Glutamatergic neuron (in vitro differentiated cells): ENCODE measurements around the gene CACNG5. TPM values are rescaled to one million over a fixed set of nuclear protein-coding genes. Genes with fewer than 3 reads are reported as not detected.

Source experiments
- DNase-seq: peaks from one replicate; pipeline ENCODE4 v3.0.0; 2022
- H3K27ac Mint-ChIP-seq: one replicate; pipeline ENCODE4 v1.8.0; 2020; ENCODE audit warnings: mild to moderate bottlenecking, mixed read lengths, inconsistent platforms; ENCODE audit not compliant: unreplicated experiment
- H3K27me3 Mint-ChIP-seq: one replicate; pipeline ENCODE4 v1.8.0; 2020; ENCODE audit warnings: mild to moderate bottlenecking, moderate library complexity, mixed read lengths, inconsistent platforms; ENCODE audit not compliant: unreplicated experiment
- H3K36me3 Mint-ChIP-seq: one replicate; pipeline ENCODE4 v1.8.0; 2020; ENCODE audit warnings: mild to moderate bottlenecking, mixed read lengths, inconsistent platforms; ENCODE audit not compliant: unreplicated experiment
- H3K4me1 Mint-ChIP-seq: one replicate; pipeline ENCODE4 v1.8.0; 2020; ENCODE audit warnings: mild to moderate bottlenecking, low read depth, mixed read lengths, inconsistent platforms; ENCODE audit not compliant: unreplicated experiment
- H3K4me3 Mint-ChIP-seq: one replicate; pipeline ENCODE4 v1.8.0; 2020; ENCODE audit warnings: mild to moderate bottlenecking, mixed read lengths, inconsistent platforms; ENCODE audit not compliant: unreplicated experiment
- H3K9me3 Mint-ChIP-seq: one replicate; pipeline ENCODE4 v1.8.0; 2020; ENCODE audit warnings: mild to moderate bottlenecking, moderate library complexity, mixed read lengths, inconsistent platforms; ENCODE audit not compliant: unreplicated experiment
- microRNA-seq: library from miRNA; unstranded; fragments of <30 nt; microRNA quantifications from one replicate; pipeline ENCODE4, GENCODE V29; 2020; ENCODE audit not compliant: unreplicated experiment
- total RNA-seq: library from RNA; stranded (reverse); fragmentation: NEBNext Ultra II Directional; extraction: Animal tissue kit (Norgen Biotek cat#: 25700); gene quantifications from one replicate; pipeline ENCODE4 v1.2.1, GENCODE V29; 2021; ENCODE audit not compliant: unreplicated experiment
- TF ChIP-seq, protein P1 (sequence below): fragments of 200-600 bp; sonication (generic); IDR thresholded peaks from one replicate; pipeline ENCODE4 v1.5.0; 2021; ENCODE audit not compliant: partially characterized antibody, unreplicated experiment

Gene CACNG5
- total RNA-seq, 1 donor from 2014 or later: 45.1 TPM

DNA sequence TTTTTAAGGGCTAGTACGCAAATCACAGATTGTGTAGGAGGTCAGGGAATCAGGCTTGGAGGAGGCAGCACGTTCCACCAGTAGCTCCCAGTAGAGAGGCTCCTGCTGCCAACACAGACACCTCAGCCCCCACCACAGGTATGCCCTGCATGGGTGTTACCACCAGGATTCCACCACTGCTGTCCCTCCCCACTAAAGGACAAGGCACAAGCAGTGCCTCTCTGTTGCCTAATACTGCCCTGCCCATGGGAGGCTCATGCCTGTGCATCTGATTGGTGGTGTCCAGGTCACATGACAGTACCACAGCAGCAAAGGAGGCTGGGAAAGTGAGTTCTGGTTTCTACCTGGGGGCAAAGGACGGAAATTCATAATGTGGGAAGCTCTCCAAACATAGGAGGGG lies 96.0 kb downstream of the CACNG5 start:
- Mint-ChIP-seq H3K4me3 (no peak overlapping the region), H3K27ac (no peak overlapping the region)
- TF ChIP-seq, protein P1, sequence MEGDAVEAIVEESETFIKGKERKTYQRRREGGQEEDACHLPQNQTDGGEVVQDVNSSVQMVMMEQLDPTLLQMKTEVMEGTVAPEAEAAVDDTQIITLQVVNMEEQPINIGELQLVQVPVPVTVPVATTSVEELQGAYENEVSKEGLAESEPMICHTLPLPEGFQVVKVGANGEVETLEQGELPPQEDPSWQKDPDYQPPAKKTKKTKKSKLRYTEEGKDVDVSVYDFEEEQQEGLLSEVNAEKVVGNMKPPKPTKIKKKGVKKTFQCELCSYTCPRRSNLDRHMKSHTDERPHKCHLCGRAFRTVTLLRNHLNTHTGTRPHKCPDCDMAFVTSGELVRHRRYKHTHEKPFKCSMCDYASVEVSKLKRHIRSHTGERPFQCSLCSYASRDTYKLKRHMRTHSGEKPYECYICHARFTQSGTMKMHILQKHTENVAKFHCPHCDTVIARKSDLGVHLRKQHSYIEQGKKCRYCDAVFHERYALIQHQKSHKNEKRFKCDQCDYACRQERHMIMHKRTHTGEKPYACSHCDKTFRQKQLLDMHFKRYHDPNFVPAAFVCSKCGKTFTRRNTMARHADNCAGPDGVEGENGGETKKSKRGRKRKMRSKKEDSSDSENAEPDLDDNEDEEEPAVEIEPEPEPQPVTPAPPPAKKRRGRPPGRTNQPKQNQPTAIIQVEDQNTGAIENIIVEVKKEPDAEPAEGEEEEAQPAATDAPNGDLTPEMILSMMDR: no peak

DNA sequence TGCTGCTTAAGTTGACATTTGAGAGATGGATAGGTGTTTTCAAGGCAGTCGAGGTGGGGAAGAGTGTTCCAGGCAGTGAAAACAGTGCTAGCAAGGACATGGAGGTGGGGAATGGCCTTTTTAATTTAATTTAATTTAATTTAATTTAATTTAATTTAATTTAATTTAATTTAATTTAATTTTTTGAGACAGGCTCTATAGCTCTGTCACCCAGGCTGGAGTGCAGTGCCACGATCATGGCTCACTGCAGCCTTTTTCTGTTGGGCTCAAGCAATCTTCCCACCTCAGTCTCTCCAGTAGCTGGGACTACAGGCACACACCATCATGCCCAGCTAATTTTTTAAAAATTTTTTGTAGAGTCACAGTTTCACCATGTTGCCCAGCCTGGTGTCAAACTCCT lies 97.4 kb downstream of the CACNG5 start:
- DNase-seq: no peak
- Mint-ChIP-seq H3K9me3 (peaks cover 3% of the 10 kb centered on the region), H3K4me1 (peaks cover 4% of the 10 kb centered on the region), H3K4me3 (no peak overlapping the region), H3K27ac (no peak overlapping the region), H3K36me3 (peaks cover under 1% of the 10 kb centered on the region), H3K27me3 (peaks cover 8% of the 10 kb centered on the region)
- TF ChIP-seq, protein P1: no peak

More for the DNA sequence above, 96.0 kb downstream of the CACNG5 start:
- Mint-ChIP-seq H3K36me3 (no peaks in the 10 kb centered on the region), H3K27me3 (peaks cover 8% of the 10 kb centered on the region), H3K9me3 (peaks cover 2% of the 10 kb centered on the region), H3K4me1 (peaks cover 4% of the 10 kb centered on the region)
- DNase-seq: no peak

DNA sequence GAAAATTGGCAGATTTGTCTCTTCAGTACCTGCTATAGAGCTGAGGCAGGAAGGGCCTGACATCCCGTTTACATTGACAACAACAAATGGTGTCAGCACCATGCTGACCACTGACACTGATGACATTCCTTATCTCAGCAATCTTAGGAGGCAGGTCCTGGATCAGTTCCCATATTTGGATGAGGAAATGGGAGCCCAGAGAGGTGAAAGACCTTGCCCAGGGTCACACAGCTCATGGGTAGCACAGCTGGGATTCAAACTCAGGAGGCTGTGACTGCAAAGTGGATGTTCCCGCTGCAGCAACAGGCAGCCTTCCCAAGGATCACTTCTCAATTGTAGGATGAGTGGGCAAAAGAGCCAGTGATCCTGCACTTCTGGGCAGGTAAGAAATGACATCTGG lies 99.1 kb downstream of the CACNG5 start:
- no peak for DNase-seq
- H3K4me1 Mint-ChIP-seq: peaks cover 4% of the 10 kb centered on the region
- H3K9me3 Mint-ChIP-seq: peaks cover 4% of the 10 kb centered on the region
- H3K4me3 Mint-ChIP-seq: no peak overlapping the region
- H3K27ac Mint-ChIP-seq: no peak overlapping the region
- TF ChIP-seq, protein P1: no peak
- peaks cover 12% of the 10 kb centered on the region for H3K36me3 Mint-ChIP-seq
- peaks cover 10% of the 10 kb centered on the region for H3K27me3 Mint-ChIP-seq

Small RNA genes lying within 50 kb of the gene (microRNA-seq; reads per million reads assigned to microRNA genes)
- not detected for gene MIR634

Other genes with a start within 250 kb of the CACNG5 start
- gene CACNG4, start 129.6 kb downstream of the CACNG5 start, total RNA-seq: 105 TPM
- not detected for gene CACNG1, start 209.4 kb downstream of the CACNG5 start, total RNA-seq